Measurements from ENCODE around the gene AGTPBP1. TPM values are rescaled to one million over a fixed set of nuclear protein-coding genes. Genes with fewer than 3 reads are reported as not detected.

AGTPBP1 gene
- total RNA-seq, 4 donors from 2014 or later: 16.9 to 35.2 (median 20.5) TPM

GRCh38 chr9:85510830-85511504, 230.8 kb downstream of the AGTPBP1 start:
- WGBS, 2 donors: 81 to 88% methylated on average over 6 of the region's 6 CpGs
- no peaks in the 10 kb centered on the region for H3K9me3 ChIP-seq
- H3K27ac ChIP-seq: no peak overlapping the region
- H3K27me3 ChIP-seq: no peaks in the 10 kb centered on the region
- no peaks in the 10 kb centered on the region for H3K36me3 ChIP-seq
- no peak overlapping the region for H3K4me3 ChIP-seq
- no peak for TF ChIP-seq CTCF (IDR thresholded peaks at IDR 0.05)
- no peak for TF ChIP-seq POLR2A (IDR thresholded peaks at IDR 0.05)
- TF ChIP-seq EP300 (IDR thresholded peaks at IDR 0.05): no peak
- DNase-seq (ENCODE audit: low spot score in 2 of 2): no peak
- H3K4me1 ChIP-seq: no peaks in the 10 kb centered on the region

- TF ChIP-seq EP300 (IDR thresholded peaks at IDR 0.05): no peak
- no peak for TF ChIP-seq CTCF (IDR thresholded peaks at IDR 0.05)
- no peak for TF ChIP-seq POLR2A (IDR thresholded peaks at IDR 0.05)
Observed at GRCh38 chr9:85508616-85509015, 233.1 kb downstream of the AGTPBP1 start.

GRCh38 chr9:85505612-85506011, 236.1 kb downstream of the AGTPBP1 start:
- no peaks in the 10 kb centered on the region for H3K27me3 ChIP-seq
- no peaks in the 10 kb centered on the region for H3K9me3 ChIP-seq
- TF ChIP-seq POLR2A (IDR thresholded peaks at IDR 0.05) (no peak), EP300 (IDR thresholded peaks at IDR 0.05) (no peak), CTCF (IDR thresholded peaks at IDR 0.05) (no peak)
- no peak for DNase-seq (ENCODE audit: low spot score in 2 of 2)
- 78 to 81% methylated on average over 7 of the region's 7 CpGs for WGBS, 2 donors
- no peak overlapping the region for H3K27ac ChIP-seq
- H3K36me3 ChIP-seq: no peaks in the 10 kb centered on the region
- H3K4me3 ChIP-seq: no peak overlapping the region
- H3K4me1 ChIP-seq: no peaks in the 10 kb centered on the region

More at GRCh38 chr9:85508616-85509015, 233.1 kb downstream of the AGTPBP1 start:
- H3K27ac ChIP-seq: no peak overlapping the region
- no peak overlapping the region for H3K4me3 ChIP-seq
- H3K9me3 ChIP-seq: no peaks in the 10 kb centered on the region
- no peak for DNase-seq (ENCODE audit: low spot score in 2 of 2)
- H3K27me3 ChIP-seq: no peaks in the 10 kb centered on the region
- no peaks in the 10 kb centered on the region for H3K36me3 ChIP-seq
- WGBS, 2 donors: 71 to 72% methylated on average over 4 of the region's 4 CpGs
- no peaks in the 10 kb centered on the region for H3K4me1 ChIP-seq

DNA sequence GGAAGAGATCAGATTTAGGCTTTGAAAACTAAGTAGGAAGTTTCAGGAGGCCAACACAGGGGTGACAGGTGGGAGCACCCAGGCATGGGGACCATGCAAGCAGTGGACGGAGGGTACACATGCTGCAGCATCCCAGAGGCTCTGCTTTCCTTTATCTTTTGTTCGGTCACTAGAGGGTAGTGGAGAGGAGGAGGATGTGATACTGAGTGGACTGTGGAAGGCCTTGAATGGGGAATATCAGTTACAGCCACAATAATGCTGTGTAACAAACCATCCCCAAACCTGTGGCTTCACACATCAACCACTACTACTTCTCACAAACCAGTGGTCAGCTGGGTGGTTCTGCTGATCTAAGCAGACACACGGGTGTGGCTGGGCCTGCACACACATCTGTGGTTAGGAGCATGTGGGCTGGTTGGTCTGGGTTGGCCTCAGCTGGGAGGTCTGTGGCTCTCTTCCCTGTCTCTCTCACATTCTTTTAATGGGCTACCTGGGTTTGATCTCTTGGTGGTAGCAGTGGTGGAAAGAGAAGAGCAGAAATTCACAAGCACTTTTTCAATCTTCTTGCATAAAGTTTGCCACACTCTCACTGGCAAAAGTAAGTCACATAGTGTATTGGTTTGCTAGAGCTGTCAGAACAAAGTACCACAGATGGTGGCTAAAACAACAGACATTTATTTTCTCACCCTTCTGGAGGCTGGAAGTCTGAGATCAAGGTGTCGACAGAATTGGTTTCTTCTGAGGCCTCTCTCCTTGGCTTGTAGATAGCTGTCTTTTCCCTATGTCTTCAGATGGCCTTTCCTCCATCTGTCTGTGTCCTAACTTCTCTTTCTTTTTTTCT, 238.7 kb downstream of the AGTPBP1 start:
- Histone ChIP-seq H3K4me1 (no peaks in the 10 kb centered on the region), H3K27ac (no peak overlapping the region), H3K27me3 (no peaks in the 10 kb centered on the region), H3K4me3 (no peak overlapping the region), H3K36me3 (no peaks in the 10 kb centered on the region), H3K9me3 (peaks cover 0 to 12% (median 4%) of the 10 kb centered on the region in 4 donors)
- no peak for DNase-seq (ENCODE audit: low spot score in 2 of 2)
- 85 to 89% methylated on average over 4 of the region's 4 CpGs for WGBS, 2 donors
- TF ChIP-seq POLR2A (IDR thresholded peaks at IDR 0.05) (no peak), CTCF (IDR thresholded peaks at IDR 0.05) (no peak), EP300 (IDR thresholded peaks at IDR 0.05) (no peak)

DNA sequence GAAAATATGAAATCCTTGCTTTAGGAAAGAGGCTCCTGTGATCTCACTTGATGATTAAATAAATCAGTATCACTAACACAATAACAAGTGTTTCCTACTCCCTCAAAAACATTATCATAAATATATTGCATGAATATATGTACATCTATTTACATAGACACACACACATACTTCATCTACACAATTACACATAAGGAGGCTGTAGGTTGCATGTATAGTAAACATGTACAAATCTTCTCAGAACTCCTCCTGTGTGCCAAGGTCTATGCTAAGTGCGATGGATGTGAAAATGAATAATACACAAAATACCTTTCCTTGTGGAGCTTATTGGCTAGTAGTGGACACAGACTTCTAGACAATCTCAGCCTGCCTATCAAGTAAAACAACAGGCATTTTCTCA, 239.9 kb downstream of the AGTPBP1 start:
- WGBS, 2 donors: 56 to 87% methylated on average over 1 of the region's 1 CpG
- no peaks in the 10 kb centered on the region for H3K4me1 ChIP-seq
- TF ChIP-seq EP300 (IDR thresholded peaks at IDR 0.05) (no peak), POLR2A (IDR thresholded peaks at IDR 0.05) (no peak), CTCF (IDR thresholded peaks at IDR 0.05) (no peak)
- DNase-seq (ENCODE audit: low spot score in 2 of 2): no peak
- H3K27me3 ChIP-seq: no peaks in the 10 kb centered on the region
- H3K4me3 ChIP-seq: no peak overlapping the region
- no peaks in the 10 kb centered on the region for H3K36me3 ChIP-seq
- no peak overlapping the region for H3K27ac ChIP-seq
- peaks cover 0 to 14% (median 4%) of the 10 kb centered on the region in 4 donors for H3K9me3 ChIP-seq
